Lung microvascular endothelial cell (primary cell): ENCODE measurements around the gene RARA. TPM values are rescaled to one million over a fixed set of nuclear protein-coding genes. Genes with fewer than 3 reads are reported as not detected.
"Not testable (repeated sequence)": the region's sequence is repeated elsewhere in the genome, so short reads cannot be mapped to it uniquely, and the experiment has no call there.

Experiments used
- DNase-seq, 2 donors: peaks; one replicate each; pipeline versions ENCODE4 v3.0.0 to v3.0.0-alpha.2; 2010; ENCODE audit warnings: low read depth in 2 of 2
- total RNA-seq: library from RNA; depleted of rRNA; stranded (reverse); fragments of >200 nt; gene quantifications from 2 replicates; pipeline ENCODE4 v1.2.1, GENCODE V29; 2014

The RARA gene
- total RNA-seq, 1 donor from 2014 or later = 6.0 TPM

DNA sequence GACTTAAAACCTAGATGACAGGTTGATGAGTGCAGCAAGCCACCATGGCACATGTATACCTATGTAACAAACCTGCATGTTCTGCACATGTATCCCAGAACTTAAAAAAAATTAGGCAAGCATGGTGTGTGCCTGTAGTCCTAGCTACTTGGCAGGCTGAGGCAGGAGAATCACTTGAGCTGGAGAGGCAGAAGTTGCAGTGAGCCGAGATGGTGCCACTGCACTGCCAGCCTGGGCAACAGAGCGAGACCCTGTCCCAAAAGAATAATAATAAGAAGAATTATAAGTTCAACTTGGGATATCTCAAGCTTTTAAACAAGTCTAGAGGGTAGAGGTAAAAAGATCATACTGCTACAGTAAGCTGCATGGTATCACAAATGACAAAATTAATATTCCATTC lies 11.5 kb upstream of the RARA start:
- no peak for DNase-seq

DNA sequence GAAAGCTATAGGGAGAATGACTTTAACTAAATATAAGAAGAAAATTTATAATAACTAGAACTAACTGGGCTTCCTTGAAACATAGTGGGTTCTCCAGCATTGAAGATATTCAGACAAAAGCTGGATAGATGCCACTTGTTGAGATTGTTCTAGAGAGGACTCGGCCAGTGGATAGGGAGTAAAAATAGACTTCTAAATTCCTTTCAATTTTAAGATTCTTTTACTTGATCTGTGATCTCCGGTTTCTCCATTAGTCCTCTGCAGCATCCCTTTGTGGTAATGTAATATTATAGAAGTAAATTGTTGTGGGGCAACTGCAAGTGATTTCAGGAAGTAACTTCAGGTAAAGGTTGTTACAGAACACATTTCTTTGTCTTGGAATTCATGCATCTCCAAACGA lies 10.3 kb upstream of the RARA start:
- DNase-seq = no peak

DNA sequence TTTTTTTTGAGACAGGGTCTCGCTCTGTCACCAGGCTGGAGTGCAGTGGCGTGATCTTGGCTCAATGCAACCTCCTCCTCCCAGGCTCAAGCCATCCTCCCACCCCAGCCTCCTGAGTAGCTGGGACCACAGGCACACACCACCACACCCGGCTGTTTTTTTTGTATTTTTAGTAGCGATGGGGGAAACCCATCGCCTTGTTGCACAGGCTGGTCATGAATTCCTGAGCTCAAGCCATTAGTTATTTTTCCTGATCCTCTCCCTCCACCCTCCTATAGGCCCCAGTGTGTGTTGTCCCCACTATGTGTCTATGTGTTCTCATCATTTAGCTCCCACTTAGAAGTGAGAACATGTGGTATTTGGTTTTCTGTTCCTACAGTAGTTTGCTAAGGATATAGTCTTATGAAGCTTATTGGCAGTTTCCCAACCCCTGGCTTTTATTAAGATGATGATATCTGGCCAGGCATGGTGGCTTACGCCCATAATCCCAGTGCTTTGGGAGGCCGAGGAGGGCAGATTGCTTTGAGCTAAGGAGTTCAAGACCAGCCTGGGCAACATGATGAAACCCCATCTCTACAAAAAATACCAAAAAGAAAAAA lies 9.7 kb upstream of the RARA start:
- DNase-seq = not testable (repeated sequence)

DNA sequence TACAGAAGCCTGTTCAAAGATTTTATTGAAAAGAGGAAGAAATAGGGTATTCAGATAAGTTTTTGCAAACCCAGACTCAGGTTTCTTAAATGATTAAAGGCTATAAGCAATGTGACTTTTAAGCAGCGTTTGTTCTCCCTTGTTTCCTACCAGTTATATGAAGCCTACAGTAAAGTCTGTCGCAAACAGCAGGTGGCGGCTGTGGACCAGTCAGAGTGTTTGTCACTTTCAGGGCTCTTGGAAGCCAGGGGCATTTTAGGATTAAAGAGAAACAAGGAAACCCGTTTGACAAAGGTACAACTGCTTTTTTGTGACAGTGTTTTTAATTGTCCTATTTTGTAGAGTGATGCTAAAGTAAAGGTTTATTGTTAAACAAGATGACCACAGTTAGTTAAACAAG lies 7.7 kb upstream of the RARA start:
- DNase-seq = peak; percentile 31 to 69

DNA sequence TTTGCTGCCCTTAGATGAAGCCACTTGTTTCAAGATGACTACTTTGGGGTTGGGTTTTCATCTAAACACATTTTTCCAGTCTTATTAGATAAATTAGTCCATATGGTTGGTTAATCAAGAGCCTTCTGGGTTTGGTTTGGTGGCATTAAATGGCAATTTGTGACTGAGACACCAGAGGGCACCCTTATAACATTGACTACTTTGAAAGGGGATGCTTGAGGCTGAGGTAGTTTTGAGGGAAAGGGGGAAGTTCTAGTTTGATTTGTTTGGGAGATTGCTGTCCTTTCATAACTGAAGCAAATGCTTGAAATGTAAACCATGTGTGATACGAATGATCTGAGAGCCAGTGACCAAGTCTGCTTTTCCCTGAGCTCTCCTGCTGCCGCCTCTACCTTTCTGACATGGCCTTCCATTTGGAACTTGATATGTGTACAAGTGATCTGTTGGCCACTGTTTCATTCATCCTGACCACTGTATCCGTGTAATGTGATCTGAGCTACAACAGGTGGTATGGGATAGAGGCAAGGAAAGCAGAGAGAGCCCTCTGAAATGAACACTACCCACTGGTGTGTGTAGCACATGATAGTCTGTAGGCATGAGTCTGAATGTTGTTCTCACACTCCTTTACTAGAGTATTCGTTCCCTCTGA lies 5.8 kb upstream of the RARA start:
- peak; percentile 78 to 79 for DNase-seq

DNA sequence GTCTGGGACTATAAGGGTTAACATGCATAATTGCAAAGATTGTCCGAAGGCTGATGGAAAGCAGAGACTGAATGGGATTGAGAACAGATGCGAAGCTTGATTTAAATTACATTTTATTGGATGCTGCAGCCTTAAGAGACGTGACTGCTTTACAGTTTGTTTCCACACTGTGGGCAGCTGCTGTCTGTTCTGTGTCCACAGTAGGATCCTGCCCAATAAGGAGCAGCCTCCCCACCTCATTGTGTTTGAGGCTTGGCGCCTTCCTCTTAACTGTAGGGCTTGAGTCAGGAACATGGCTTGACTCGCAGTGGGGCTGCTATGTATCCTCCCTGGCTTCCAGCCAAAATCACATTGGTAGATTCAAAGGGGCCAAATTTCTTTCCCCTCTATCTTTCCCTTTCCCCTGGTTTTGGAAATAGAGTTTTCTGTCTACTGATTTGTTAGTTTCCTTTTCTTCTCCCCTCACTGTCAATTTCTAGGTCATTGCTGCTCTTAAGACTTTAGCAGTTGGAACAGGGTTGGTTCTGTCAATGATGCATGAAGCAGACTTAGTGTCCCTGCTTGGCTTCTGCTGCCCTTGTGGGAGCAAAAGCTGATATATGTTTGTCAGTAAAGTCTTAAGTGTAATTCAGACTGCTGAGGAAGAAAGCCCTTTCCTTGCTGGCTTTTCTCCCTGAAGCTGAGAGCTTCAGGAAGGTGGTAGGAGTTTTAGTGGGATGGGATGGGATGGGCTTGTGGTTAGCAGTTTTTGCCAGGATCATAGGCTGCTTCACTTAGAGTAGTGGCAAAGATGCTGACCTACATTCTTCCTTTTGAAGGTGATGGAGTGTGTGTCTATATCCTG lies 5.0 kb upstream of the RARA start:
- DNase-seq = peak in 1 of 2 donors; percentile 60

DNA sequence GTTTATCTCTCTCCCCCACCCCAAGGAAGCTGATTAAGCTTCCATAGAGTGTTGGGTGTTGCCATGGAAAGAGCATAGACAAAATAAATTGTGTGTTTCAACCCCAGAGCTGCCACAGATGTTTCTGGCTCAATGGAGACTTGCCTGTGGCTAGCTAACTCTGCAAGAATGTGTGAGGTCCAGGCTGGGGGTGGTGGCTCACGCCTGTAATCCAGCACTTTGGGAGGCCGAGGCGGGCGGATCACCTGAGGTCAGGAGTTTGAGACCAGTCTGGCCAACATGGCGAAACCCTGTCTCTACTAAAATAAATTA lies 4.5 kb upstream of the RARA start:
- DNase-seq = peak in 1 of 2 donors; percentile 65

DNA sequence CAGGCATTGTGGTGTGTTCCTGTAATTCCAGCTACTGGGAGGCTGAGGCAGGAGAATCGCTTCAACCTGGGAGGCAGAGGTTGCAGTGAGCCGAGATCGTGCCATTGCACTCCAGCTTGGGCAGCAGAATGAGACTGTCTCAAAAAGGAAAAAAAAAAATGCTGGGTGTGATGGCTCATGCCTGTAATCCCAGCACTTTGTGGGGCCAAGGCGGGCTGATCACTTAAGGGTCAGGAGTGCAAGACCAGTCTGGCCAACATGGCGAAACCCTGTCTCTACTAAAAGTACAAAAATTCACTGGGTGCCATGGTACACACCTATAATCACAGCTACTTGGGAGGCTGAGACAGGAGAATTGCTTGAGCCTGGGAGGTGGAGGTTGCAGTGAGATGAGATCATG lies 4.1 kb upstream of the RARA start:
- DNase-seq = not testable (repeated sequence)

DNA sequence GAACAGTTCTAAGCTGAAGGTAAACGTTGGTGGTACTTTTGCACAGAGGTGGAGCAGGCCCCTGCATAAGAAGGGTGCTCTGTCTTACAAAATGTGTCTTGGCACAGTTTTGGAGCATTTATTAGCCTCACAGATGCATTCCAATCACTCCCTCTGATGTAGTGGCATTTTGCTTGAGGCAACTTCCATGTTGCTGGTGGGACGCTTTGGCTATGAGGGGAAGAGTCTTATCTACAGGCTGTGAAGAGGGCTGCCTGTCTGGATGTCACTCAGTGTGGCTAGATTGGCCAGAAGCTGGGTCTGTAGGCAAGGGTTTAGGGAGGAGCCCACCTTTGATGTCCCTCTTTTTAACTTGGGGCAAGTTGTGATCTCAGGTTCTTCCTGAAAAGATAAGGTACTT lies 2.6 kb upstream of the RARA start:
- no peak for DNase-seq

DNA sequence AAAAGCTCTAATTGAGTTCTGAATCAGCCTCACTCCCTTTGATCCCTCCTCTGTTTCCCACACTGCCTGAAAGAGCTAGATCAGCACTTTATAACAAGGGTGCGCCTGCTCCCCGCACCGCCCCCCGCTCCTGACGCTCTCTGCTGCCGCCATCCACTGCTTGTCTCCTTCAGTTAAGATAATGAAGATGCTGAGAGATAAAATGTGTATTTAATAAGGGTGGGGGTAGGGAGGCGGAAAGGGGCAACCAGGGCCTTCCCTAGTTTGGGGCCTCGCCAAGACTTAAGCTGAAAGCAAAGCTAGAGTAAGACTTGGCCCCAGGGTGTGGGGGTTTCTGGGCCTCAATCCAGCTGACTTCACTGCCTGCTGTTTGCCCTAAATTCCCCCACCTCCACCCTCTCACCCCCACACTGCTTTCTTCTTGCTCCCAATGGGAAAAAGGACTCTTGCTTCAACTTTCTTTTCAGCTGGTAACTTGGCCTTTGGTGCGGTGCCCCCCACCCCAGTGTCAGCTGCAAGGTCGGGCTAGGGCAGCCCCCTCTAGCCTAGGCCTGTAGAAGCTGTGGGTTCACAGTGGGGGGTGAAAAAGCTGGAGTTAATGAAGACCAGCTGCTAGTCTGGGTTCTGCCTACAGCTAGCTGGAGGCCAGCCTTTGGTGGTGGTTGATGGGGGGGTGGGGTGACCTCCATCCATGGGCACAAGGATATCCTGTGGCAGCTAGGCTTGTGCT lies 1.8 kb upstream of the RARA start:
- DNase-seq = no peak

DNA sequence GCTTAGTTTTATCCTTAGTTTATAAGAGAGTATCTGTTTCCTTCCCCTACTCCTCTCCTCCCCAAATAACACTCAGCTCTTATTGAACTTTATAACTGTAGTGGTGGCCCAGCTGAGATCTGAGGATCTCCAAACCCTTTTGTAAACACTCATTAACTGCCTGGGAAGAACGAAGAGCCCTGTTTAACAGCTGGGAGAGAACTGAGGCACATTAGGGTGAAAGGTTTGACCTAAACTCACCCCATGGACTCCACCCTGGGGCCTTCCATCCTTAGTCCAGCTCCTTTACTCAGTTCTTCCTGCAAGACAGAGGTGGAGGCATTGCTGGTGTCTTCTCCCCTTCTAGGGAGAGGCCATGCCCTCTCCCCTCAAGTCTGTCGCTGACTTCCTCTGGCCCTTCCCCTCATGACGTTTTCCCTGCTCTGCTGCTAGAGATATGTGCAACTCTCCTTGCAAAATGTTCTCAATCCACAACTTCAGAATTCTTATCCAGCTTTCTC lies 1.2 kb upstream of the RARA start:
- no peak for DNase-seq

DNA sequence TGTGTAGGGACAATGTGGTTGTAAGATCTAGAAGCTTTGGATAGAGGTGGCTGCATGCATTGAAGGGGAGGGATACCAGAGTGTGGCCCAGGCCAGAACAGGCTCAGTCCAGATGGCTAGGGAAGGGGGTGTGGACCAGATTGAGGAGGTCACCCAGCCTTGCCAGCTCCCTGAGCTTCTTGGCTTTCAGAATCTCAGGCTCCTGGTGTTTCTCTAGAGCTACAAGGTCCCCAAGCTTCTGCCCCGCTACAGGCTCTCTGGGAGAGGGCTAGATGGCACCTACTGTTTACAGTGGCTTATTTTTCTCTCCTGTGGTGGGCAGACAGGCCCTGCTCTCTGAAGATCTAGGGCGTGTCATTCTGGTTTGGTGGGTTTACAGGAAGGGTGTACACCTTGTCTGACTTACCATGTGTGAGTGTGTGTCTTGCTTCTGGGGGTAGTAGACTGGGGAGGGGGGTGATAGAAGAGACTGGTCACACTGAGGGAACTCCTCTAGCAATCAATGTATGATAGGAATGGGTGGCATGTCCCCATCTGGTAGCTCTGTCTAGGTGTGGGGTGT lies 1.1 kb downstream of the RARA start:
- DNase-seq = no peak

DNA sequence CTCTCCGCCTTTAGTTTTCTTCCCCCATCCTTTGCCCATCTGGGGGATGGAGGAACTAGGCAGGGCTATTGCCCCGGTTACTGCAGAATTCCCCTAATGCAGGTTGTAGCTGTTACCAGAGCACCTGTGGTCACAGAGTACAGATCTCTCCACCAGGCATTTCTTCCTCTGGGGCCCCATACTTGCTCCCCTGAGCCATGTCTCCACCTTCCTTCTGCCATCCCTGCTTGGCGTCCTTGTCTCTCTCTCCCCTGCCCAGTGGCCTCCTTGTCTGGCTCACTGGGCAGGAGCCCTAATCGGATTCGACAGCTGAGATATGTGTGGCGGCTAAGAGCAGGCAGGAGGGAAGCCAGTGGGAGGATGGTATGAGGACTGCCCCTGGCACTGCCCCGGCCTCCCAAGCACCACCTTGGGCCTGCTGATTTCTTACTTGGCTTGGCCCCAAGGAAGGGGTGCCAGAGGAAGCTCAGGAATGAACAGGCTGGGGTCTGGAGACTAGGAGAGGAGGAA lies 2.0 kb downstream of the RARA start:
- no peak for DNase-seq

DNA sequence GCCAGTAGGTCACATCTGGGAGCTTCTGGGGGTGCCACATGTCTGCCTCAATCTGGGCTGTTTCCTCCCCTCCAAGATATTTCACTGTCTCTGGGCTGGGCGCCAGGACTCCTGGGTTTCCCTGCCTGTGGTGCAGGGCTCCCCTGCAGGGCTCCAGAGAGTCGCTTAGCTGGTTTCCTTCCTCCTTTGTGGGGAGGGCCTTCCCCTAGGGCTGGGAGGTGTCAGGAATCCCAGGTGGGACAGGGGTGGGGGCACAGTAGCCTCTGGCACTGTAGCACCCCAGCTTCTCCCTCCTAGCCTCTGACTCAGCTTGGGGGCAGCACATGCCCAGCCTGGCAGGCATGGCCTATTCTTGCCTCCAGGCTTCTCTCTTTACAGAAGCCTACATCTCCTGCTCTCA lies 2.6 kb downstream of the RARA start:
- no peak for DNase-seq

DNA sequence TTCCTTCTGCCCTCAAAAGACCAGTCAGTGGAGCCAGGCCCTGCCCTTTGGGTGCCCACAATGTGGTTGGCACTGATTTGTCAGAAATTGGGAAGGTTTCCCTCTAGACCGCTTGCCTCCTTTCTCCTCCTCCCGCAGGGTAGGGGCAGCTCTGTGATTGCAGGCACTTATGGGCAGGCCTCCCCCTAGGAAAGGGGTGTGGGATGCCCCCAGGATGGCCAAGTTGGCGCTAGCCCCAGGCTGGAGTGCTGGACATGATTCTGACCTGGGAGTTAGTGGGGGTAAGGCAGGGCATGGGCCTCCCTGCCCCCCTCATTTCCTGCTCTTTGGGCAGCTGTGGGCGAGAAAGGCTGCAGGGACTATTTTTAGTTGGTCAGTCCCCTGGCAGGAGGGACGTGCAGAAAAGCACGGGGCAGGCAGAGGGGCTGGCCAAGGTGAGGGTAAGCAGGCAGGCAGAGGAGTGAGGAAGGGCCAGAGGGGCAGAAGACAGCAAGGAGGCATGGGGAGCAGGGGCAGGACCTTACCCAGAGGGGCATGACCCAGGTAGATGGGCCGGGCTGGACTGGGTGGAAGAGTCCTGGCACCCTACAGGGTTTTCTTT lies 3.3 kb downstream of the RARA start:
- DNase-seq = no peak

DNA sequence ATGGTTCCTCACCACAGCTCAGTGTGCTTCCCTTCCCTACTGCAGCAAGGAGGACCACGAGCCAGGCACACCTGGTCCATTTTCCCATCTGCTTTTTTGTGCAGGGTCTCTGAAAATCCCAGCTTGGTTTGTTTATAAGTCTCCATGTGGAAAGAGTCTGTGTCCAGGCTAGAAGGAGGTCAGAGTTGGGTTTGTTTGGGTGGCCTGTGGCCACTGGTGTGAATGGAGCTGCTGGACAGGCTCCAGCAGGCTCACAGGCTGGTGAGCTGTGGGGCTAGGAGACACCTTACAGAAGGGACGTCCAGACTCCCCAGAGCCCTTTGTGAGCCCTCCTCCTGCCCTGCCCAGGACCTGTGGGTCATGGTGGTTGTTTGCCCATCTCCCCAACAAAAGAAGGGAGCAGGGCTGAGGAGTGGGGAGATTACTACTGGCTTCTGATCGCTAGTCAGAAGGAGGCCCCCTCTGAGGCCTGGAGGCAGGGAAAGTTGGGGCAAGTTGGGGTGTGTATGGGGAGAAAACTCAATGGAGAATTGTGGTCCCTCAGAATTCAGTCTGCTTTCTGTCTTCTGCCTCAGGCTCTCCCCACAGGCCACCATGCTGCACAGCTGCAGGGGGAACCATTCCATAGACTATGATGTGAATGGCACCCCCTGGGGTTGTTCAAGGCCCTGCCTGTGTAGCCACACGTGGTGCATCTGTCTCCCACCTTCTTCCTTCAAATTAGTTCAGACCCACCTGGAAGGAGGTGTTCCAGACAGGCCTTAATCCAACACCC lies 4.1 kb downstream of the RARA start:
- DNase-seq = no peak

DNA sequence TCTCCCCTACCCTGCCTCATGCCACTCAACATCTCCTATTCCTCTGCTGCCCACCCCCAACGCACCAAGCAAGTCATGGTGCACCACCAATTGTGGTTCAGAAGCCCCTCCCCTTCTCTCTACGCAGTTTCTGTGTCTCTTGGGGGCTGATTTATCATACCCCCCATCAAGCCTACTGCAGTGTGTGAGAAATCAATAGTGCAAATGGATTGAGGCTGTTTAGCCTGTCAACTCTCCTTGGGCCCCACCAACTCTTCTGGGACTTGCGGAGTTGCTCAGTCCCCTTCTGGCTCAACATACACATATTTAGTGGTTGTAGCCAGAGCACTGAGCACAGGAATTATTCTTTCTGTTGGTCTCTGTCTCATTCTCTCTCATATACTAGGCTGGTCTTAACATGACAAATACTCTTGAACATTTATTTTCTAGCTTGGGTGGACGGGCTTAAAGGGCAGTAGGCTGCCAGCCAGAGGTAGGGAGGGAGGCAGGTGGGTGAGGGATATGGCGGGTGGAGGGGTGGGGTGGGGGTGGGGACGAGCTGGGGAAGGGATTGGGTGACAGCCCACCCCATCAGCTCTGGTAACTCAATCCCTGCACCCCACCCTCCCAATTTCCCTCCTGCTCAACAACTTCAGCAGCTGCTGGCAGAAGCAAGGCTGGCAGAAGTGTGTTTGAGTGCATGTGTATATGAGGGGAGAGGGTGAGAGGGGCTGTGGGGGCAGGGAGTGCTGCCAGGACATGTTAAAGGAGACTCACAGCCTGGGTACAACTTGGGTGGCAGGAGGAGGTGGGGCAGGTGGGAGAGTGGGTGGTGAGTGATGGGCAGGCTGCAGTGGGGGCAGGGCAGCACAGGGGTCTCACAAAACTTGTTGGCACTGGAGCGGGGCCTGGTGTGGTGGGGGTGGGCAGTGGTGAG lies 4.9 kb downstream of the RARA start:
- DNase-seq = no peak

DNA sequence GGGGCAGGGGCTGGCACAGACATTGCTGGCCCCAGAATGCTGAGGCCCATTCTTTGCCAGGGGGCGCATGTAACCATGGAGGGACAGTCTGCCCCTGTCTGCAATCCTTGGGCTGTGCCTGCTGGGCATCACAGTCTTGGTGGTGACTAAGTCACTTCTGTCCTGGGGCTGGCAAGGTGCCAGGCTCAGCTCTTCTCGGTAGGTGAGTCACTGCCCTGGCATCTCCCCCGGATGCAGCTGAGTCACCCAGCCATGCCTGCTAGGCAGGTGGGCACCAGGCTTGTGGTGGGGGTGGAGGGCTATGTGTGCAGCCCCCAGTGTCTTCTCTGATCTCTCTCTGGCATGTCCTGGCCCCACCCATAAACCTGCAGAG lies 5.6 kb downstream of the RARA start:
- peak; percentile 88 to 96 for DNase-seq

DNA sequence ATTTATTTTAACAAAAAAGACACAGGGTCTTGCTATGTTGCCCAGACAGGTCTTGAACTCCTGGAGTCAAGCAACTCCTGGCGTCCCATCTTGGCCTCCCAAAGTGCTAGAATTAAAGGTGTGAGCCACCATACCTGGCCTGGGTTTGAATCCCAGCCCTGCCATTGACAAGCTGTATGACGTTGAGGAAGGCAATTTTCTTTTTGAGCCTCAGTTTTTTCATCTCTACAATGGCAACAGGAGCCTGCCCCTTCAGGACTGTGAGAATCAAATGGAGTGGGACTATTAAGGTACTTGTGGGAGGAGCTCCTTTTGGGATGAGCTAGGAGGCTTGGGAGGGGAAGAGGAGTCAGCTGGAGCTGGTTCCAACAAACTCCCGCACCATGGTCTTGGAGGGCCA lies 6.2 kb downstream of the RARA start:
- no peak for DNase-seq
